Activated CD4-positive, alpha-beta T cell treated with anti-CD3 and anti-CD28 coated beads, Interleukin-2, amount 50 U/mL, for 48 hours (primary cell): ENCODE data around the gene PPP1R13B.

Experiments used
- DNase-seq, 2 experiments: peaks; one replicate each; pipeline ENCODE4 v3.0.0-alpha.2; 2020

Gene PPP1R13B

GRCh38 chr14:103773521-103773920 lies 73.9 kb downstream of the PPP1R13B start:
- DNase-seq, result no peak

GRCh38 chr14:103772078-103772712 lies 75.2 kb downstream of the PPP1R13B start:
- DNase-seq, result no peak

- no peak for DNase-seq
These were observed 76.5 kb downstream of the PPP1R13B start for GRCh38 chr14:103770902-103771301.

- no peak for DNase-seq
These were observed 76.9 kb downstream of the PPP1R13B start for GRCh38 chr14:103770500-103770899.

- DNase-seq, result no peak
These were observed 80.0 kb downstream of the PPP1R13B start for GRCh38 chr14:103767336-103767894.

- no peak for DNase-seq
These were observed 81.8 kb downstream of the PPP1R13B start for GRCh38 chr14:103765526-103765925.

- DNase-seq, result no peak
These were observed 83.5 kb downstream of the PPP1R13B start for GRCh38 chr14:103763730-103764488.

GRCh38 chr14:103762541-103762940 lies 84.8 kb downstream of the PPP1R13B start:
- no peak for DNase-seq

- no peak for DNase-seq
These were observed 85.3 kb downstream of the PPP1R13B start for GRCh38 chr14:103762036-103762435.

GRCh38 chr14:103758059-103758776 lies 89.2 kb downstream of the PPP1R13B start:
- DNase-seq, result no peak

GRCh38 chr14:103755060-103755459 lies 92.3 kb downstream of the PPP1R13B start:
- DNase-seq, result no peak

GRCh38 chr14:103753774-103754173 lies 93.6 kb downstream of the PPP1R13B start:
- DNase-seq, result no peak

- DNase-seq, result no peak
These were observed 97.5 kb downstream of the PPP1R13B start for GRCh38 chr14:103749860-103750259.

GRCh38 chr14:103749452-103749851 lies 97.9 kb downstream of the PPP1R13B start:
- no peak for DNase-seq

- DNase-seq, result peak; percentile 37 to 41
These were observed 98.9 kb downstream of the PPP1R13B start for GRCh38 chr14:103748534-103748857.

GRCh38 chr14:103746701-103747100 lies 100.7 kb downstream of the PPP1R13B start:
- DNase-seq, result no peak

- DNase-seq, result no peak
These were observed 102.0 kb downstream of the PPP1R13B start for GRCh38 chr14:103745424-103745823.

GRCh38 chr14:103744621-103745395 lies 102.6 kb downstream of the PPP1R13B start:
- no peak for DNase-seq

- DNase-seq, result no peak
These were observed 103.7 kb downstream of the PPP1R13B start for GRCh38 chr14:103743691-103744090.

GRCh38 chr14:103742499-103743255 lies 104.7 kb downstream of the PPP1R13B start:
- no peak for DNase-seq

- DNase-seq, result no peak
These were observed 105.5 kb downstream of the PPP1R13B start for GRCh38 chr14:103741876-103742275.
